ENCODE results near the gene SLIT3.

DNA sequence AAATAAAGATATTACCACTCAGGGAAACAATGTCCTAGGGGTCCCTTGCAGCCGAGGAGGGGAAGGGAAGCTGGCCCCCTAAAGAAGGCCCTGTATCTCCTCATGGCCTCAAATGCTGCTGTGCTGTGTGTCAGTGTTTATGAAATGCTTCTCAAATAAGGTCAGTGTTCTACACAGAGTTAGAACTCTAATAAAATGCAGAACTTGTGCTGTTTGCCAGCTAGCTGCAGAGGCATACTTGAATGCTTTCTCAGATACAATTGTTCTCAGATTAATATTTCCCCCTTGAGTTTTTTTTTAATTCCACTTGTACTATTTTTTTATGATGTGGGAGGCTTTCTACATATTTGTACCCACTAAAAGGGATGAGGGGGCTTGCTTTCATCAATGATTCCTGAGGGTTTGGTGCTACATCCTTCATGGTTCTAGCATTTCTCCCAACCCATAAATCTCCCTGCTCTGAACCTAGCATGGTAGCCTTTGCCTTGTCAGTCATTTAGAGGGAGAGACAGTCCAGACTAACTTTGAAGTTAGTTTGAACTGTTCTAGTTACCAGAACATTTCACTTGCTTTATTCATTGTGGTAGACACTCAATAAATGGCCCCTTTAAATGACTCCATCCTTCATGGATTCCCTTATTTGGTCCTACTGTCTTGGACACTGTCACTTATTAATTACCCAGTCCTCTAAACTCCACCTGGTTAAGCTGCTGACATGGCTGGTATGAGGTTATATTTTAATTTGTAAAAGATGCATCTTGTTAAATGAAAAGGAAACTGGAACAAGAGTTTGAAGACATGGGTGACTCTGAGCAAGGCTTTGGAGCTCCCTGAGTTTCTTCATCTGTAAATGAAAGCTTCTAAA lies 12.6 kb downstream of the SLIT3 start:
- TF ChIP-seq NFIC (IDR thresholded peaks at IDR 0.05; ENCODE audit: low read depth, low read length) = no peak
- TF ChIP-seq, protein P1, sequence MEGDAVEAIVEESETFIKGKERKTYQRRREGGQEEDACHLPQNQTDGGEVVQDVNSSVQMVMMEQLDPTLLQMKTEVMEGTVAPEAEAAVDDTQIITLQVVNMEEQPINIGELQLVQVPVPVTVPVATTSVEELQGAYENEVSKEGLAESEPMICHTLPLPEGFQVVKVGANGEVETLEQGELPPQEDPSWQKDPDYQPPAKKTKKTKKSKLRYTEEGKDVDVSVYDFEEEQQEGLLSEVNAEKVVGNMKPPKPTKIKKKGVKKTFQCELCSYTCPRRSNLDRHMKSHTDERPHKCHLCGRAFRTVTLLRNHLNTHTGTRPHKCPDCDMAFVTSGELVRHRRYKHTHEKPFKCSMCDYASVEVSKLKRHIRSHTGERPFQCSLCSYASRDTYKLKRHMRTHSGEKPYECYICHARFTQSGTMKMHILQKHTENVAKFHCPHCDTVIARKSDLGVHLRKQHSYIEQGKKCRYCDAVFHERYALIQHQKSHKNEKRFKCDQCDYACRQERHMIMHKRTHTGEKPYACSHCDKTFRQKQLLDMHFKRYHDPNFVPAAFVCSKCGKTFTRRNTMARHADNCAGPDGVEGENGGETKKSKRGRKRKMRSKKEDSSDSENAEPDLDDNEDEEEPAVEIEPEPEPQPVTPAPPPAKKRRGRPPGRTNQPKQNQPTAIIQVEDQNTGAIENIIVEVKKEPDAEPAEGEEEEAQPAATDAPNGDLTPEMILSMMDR (IDR thresholded peaks at IDR 0.05 in 2 of 3, conservative IDR thresholded peaks at IDR 0.05 in 1 of 3; ENCODE audit: control insufficient read depth in 2 of 3, extremely low read depth in 1 of 3, insufficient read depth in 1 of 3, low read depth in 3 of 3, low read length in 3 of 3) = no peak
- no peak for TF ChIP-seq POLR2AphosphoS5 (IDR thresholded peaks at IDR 0.05; ENCODE audit: low read length)
- TF ChIP-seq CBX5 (IDR thresholded peaks at IDR 0.05; ENCODE audit: low read depth) = no peak
- TF ChIP-seq POLR2A (IDR thresholded peaks at IDR 0.05; ENCODE audit: low read depth, low read length) = no peak
- no peak for TF ChIP-seq EZH2 (IDR thresholded peaks at IDR 0.05; ENCODE audit: borderline replicate concordance, control insufficient read depth, low read depth, low read length)
- no peak for TF ChIP-seq MYC (IDR thresholded peaks at IDR 0.05; ENCODE audit: insufficient read depth, insufficient read length, insufficient replicate concordance, low read length, severe bottlenecking)
- TF ChIP-seq BHLHE40 (IDR thresholded peaks at IDR 0.05; ENCODE audit: borderline replicate concordance in 1 of 2, low read depth in 2 of 2, low read length in 1 of 2) = no peak
- TF ChIP-seq HCFC1 (IDR thresholded peaks at IDR 0.05; ENCODE audit: low read length) = no peak
- TF ChIP-seq, protein P2, sequence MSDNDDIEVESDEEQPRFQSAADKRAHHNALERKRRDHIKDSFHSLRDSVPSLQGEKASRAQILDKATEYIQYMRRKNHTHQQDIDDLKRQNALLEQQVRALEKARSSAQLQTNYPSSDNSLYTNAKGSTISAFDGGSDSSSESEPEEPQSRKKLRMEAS (IDR thresholded peaks at IDR 0.05; ENCODE audit: low read depth, low read length) = no peak
- TF ChIP-seq SP1 (IDR thresholded peaks at IDR 0.05; ENCODE audit: low read depth, low read length) = no peak
- TF ChIP-seq, protein P3, sequence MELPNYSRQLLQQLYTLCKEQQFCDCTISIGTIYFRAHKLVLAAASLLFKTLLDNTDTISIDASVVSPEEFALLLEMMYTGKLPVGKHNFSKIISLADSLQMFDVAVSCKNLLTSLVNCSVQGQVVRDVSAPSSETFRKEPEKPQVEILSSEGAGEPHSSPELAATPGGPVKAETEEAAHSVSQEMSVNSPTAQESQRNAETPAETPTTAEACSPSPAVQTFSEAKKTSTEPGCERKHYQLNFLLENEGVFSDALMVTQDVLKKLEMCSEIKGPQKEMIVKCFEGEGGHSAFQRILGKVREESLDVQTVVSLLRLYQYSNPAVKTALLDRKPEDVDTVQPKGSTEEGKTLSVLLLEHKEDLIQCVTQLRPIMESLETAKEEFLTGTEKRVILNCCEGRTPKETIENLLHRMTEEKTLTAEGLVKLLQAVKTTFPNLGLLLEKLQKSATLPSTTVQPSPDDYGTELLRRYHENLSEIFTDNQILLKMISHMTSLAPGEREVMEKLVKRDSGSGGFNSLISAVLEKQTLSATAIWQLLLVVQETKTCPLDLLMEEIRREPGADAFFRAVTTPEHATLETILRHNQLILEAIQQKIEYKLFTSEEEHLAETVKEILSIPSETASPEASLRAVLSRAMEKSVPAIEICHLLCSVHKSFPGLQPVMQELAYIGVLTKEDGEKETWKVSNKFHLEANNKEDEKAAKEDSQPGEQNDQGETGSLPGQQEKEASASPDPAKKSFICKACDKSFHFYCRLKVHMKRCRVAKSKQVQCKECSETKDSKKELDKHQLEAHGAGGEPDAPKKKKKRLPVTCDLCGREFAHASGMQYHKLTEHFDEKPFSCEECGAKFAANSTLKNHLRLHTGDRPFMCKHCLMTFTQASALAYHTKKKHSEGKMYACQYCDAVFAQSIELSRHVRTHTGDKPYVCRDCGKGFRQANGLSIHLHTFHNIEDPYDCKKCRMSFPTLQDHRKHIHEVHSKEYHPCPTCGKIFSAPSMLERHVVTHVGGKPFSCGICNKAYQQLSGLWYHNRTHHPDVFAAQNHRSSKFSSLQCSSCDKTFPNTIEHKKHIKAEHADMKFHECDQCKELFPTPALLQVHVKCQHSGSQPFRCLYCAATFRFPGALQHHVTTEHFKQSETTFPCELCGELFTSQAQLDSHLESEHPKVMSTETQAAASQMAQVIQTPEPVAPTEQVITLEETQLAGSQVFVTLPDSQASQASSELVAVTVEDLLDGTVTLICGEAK (IDR thresholded peaks at IDR 0.05; ENCODE audit: borderline replicate concordance) = no peak
- no peak for TF ChIP-seq ATF7 (IDR thresholded peaks at IDR 0.05; ENCODE audit: low read depth)
- TF ChIP-seq, protein P4, sequence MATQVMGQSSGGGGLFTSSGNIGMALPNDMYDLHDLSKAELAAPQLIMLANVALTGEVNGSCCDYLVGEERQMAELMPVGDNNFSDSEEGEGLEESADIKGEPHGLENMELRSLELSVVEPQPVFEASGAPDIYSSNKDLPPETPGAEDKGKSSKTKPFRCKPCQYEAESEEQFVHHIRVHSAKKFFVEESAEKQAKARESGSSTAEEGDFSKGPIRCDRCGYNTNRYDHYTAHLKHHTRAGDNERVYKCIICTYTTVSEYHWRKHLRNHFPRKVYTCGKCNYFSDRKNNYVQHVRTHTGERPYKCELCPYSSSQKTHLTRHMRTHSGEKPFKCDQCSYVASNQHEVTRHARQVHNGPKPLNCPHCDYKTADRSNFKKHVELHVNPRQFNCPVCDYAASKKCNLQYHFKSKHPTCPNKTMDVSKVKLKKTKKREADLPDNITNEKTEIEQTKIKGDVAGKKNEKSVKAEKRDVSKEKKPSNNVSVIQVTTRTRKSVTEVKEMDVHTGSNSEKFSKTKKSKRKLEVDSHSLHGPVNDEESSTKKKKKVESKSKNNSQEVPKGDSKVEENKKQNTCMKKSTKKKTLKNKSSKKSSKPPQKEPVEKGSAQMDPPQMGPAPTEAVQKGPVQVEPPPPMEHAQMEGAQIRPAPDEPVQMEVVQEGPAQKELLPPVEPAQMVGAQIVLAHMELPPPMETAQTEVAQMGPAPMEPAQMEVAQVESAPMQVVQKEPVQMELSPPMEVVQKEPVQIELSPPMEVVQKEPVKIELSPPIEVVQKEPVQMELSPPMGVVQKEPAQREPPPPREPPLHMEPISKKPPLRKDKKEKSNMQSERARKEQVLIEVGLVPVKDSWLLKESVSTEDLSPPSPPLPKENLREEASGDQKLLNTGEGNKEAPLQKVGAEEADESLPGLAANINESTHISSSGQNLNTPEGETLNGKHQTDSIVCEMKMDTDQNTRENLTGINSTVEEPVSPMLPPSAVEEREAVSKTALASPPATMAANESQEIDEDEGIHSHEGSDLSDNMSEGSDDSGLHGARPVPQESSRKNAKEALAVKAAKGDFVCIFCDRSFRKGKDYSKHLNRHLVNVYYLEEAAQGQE (IDR thresholded peaks at IDR 0.05; ENCODE audit: low read depth, low read length) = no peak
